PC-9 (cell line): ENCODE data around the gene PSMA5. TPM values are rescaled to one million over a fixed set of nuclear protein-coding genes. Genes with fewer than 3 reads are reported as not detected.
"Not testable (repeated sequence)": the region's sequence is repeated elsewhere in the genome, so short reads cannot be mapped to it uniquely, and the experiment has no call there.

Source experiments
- BruUV-seq: library from RNA; stranded (reverse); fragments of 400-500 nt; replicated peaks from 2 replicates; lab custom pipeline; 2021; lab: Mats Ljungman, UMichigan
- CTCF ChIA-PET: fragments of 300-600 bp; sonication (Branson Sonifier 250); formaldehyde crosslinking; loops from one replicate; lab custom pipeline; 2022; ENCODE audit warnings: antibody characterized with exemption; lab: Charles Lee
- POLR2A ChIA-PET: fragments of 300-600 bp; sonication (Branson Sonifier 250); formaldehyde crosslinking; loops from one replicate; lab custom pipeline; 2022; ENCODE audit warnings: antibody characterized with exemption; ENCODE audit not compliant: unreplicated experiment; lab: Charles Lee
- DNase-seq, 2 experiments: peaks; one replicate each; pipeline versions ENCODE4 v3.0.0 to v3.0.0-alpha.2; 2015 to 2022; ENCODE audit warnings: mixed read lengths in 1 of 2
- H2AFZ ChIP-seq: fragments of 200-600 bp; sonication (generic); 2 replicates; pipeline ENCODE4 v1.8.1; 2017; ENCODE audit warnings: antibody characterized with exemption
- H3F3A ChIP-seq: fragments of 200-600 bp; sonication (generic); 2 replicates; pipeline ENCODE4 v1.8.1; 2017; ENCODE audit warnings: antibody characterized with exemption, mild to moderate bottlenecking, low read depth; ENCODE audit not compliant: insufficient read depth
- H3K27ac ChIP-seq: fragments of 200-600 bp; sonication (generic); 2 replicates; pipeline ENCODE4 v1.6.1; 2016; ENCODE audit warnings: mixed run types
- H3K27me3 ChIP-seq: fragments of 200-600 bp; sonication (generic); 2 replicates; pipeline ENCODE4 v1.6.1; 2016; ENCODE audit warnings: low read depth, mixed run types; ENCODE audit not compliant: insufficient read depth
- H3K36me3 ChIP-seq: fragments of 200-600 bp; sonication (generic); 2 replicates; pipeline ENCODE4 v1.6.1; 2016; ENCODE audit warnings: low read depth, mixed run types
- H3K4me1 ChIP-seq: fragments of 200-600 bp; sonication (generic); replicated peaks from 2 replicates; pipeline ENCODE4 v1.6.1; 2016; ENCODE audit warnings: mixed run types; ENCODE audit not compliant: insufficient read depth
- H3K4me2 ChIP-seq: fragments of 200-600 bp; sonication (generic); 2 replicates; pipeline ENCODE4 v1.6.1; 2017; ENCODE audit warnings: mixed run types
- H3K4me3 ChIP-seq: fragments of 200-600 bp; sonication (generic); 2 replicates; pipeline ENCODE4 v1.6.1; 2016; ENCODE audit warnings: mixed run types
- H3K79me2 ChIP-seq: fragments of 200-600 bp; sonication (generic); 2 replicates; pipeline ENCODE4 v1.6.1; 2017; ENCODE audit warnings: low read depth, mixed run types
- H3K9me2 ChIP-seq: fragments of 200-600 bp; sonication (generic); 2 replicates; pipeline ENCODE4 v1.8.1; 2017; ENCODE audit warnings: mild to moderate bottlenecking; ENCODE audit not compliant: insufficient read depth
- H3K9me3 ChIP-seq: fragments of 200-600 bp; sonication (generic); 2 replicates; pipeline ENCODE4 v1.8.1; 2016; ENCODE audit warnings: low read depth; ENCODE audit not compliant: insufficient read depth
- H4K20me1 ChIP-seq: fragments of 200-600 bp; sonication (generic); 2 replicates; pipeline ENCODE4 v1.8.1; 2017; ENCODE audit not compliant: insufficient read depth
- EZH2 ChIP-seq: fragments of 200-600 bp; sonication (generic); IDR thresholded peaks from 2 replicates; pipeline ENCODE4 v1.8.0; 2017; ENCODE audit warnings: antibody characterized with exemption, low read depth
- intact Hi-C: fragments of 100-400 bp; cut with micrococcal nuclease; formaldehyde crosslinking; loops from one replicate; pipeline ENCODE4 v1.10.0; 2022; ENCODE audit not compliant: unreplicated experiment
- total RNA-seq: library from RNA; stranded (reverse); gene quantifications from 2 replicates; pipeline ENCODE4 v1.2.3, GENCODE V29; 2021
- TF ChIP-seq, protein P1 (sequence below): fragments of 200-600 bp; sonication (generic); conservative IDR thresholded peaks from 2 replicates; pipeline ENCODE4 v1.6.1; 2017; ENCODE audit warnings: mixed run types, antibody characterized with exemption, mild to moderate bottlenecking, moderate library complexity

Gene PSMA5
- total RNA-seq, 1 experiment from 2014 or later, result 168 TPM

DNA sequence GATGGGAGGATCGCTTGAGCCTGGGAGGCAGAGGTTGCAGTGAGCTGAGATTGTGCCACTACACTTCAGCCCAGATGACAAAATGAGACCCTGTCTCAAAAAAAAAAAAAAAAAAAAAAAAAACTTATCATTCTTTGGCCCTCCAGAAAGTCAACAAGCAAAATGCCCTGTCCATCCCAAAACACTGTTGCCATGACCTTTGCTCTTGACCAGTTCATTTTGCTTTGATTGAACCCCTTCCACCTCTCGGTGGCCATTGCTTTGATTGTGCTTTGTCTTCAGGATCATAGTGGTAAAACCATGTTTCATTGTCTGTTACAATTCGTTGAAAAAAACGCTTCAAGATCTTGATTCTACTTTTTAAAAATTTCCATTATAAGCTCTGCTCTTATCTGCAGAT, 31.6 kb upstream of the PSMA5 start:
- intact Hi-C loops, result no loop called here
- no TSS peak for BruUV-seq
- H3K79me2 ChIP-seq, result no peaks in the 10 kb centered on the region
- no peaks in the 10 kb centered on the region for H3F3A ChIP-seq
- ChIA-PET POLR2A (no interaction called here), CTCF (interaction anchor here (0.7 kb wide), 1 partner anchor 41 kb away, joined by 5 read pairs; no protein-coding TSS in a partner anchor)
- no peaks in the 10 kb centered on the region for H3K36me3 ChIP-seq
- TF ChIP-seq EZH2, result no peak
- TF ChIP-seq, protein P1, sequence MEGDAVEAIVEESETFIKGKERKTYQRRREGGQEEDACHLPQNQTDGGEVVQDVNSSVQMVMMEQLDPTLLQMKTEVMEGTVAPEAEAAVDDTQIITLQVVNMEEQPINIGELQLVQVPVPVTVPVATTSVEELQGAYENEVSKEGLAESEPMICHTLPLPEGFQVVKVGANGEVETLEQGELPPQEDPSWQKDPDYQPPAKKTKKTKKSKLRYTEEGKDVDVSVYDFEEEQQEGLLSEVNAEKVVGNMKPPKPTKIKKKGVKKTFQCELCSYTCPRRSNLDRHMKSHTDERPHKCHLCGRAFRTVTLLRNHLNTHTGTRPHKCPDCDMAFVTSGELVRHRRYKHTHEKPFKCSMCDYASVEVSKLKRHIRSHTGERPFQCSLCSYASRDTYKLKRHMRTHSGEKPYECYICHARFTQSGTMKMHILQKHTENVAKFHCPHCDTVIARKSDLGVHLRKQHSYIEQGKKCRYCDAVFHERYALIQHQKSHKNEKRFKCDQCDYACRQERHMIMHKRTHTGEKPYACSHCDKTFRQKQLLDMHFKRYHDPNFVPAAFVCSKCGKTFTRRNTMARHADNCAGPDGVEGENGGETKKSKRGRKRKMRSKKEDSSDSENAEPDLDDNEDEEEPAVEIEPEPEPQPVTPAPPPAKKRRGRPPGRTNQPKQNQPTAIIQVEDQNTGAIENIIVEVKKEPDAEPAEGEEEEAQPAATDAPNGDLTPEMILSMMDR, result no peak
- H3K27ac ChIP-seq, result no peak overlapping the region
- H3K9me3 ChIP-seq, result 0 out of 2 replicates have a peak, but pooled peaks cover 4% of the 10 kb centered on the region
- DNase-seq, result no peak
- peaks cover 80% of the 10 kb centered on the region for H3K27me3 ChIP-seq
- no peaks in the 10 kb centered on the region; the same call in 1 of the 2 replicates for H4K20me1 ChIP-seq
- H3K9me2 ChIP-seq, result no peaks in the 10 kb centered on the region
- no peaks in the 10 kb centered on the region for H3K4me1 ChIP-seq
- H3K4me2 ChIP-seq, result no peak overlapping the region
- H2AFZ ChIP-seq, result no peak overlapping the region
- no peak overlapping the region for H3K4me3 ChIP-seq

DNA sequence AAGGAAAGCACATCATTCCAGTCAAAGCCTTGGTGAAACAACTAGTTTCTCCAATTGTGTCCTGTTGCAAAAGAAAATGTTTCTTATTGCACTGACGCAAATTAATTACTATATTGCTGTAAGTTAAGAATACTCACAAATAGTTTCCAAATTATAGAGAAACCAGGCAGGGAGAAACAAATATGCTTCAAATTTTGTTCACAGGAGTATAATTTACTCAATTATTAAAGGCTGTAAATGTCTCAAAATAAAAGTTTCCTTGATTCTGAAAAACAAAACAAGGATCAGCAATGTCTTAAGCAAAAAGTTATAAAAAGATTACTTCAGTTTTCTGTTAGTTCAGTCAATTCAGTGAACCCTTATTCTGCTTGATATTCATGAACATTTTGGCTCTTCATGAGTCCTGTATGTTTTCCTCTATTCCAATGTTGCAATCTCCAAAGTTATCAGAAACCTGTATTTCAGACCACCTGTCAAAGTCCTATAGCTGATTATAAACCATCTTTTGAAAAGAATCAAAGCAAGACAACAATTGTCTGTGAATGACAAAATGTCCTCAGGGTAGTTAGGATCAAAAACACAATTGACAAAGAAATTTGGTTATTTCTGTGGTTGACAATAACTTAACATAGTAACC, 28.4 kb upstream of the PSMA5 start:
- POLR2A ChIA-PET, result no interaction called here
- Histone ChIP-seq H3K27me3 (peaks cover 52% of the 10 kb centered on the region), H3K4me2 (no peak overlapping the region), H3K27ac (no peak overlapping the region), H3K4me3 (no peak overlapping the region), H4K20me1 (no peaks in the 10 kb centered on the region; the same call in 1 of the 2 replicates), H3K9me3 (0 out of 2 replicates have a peak, but pooled peaks cover 4% of the 10 kb centered on the region), H3K4me1 (no peaks in the 10 kb centered on the region), H3K9me2 (no peaks in the 10 kb centered on the region), H3K79me2 (no peaks in the 10 kb centered on the region), H2AFZ (no peak overlapping the region), H3F3A (no peaks in the 10 kb centered on the region), H3K36me3 (no peaks in the 10 kb centered on the region)
- no peak for DNase-seq
- CTCF ChIA-PET, result no interaction called here
- no TSS peak for BruUV-seq
- TF ChIP-seq, protein P1, result no peak
- no peak for TF ChIP-seq EZH2
- intact Hi-C loops, result no loop called here

DNA sequence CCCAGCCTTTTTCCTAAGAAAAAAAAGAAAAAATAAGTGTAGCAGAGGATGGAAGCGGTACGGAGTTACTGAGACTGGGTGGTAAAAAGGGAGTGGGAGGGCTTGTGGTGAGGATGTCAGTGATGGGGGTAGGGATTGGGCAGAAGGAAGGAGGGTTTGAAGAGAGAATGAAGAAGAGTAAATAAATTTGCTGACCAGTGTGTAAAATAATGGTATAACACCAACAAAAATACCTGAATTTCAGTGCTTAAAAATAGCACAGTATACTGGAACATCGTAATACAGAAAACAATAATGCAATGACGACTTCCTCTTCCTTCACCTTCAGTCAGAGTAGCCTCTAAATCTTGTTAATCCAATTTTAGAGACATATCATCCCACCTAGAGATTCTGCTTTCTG, 21.3 kb upstream of the PSMA5 start:
- TF ChIP-seq EZH2, result no peak
- TF ChIP-seq, protein P1, result no peak
- ChIA-PET CTCF (no interaction called here), POLR2A (no interaction called here)
- H3K27ac ChIP-seq, result no peak overlapping the region
- no TSS peak for BruUV-seq
- H3K79me2 ChIP-seq, result no peaks in the 10 kb centered on the region
- peaks cover 41% of the 10 kb centered on the region for H3K27me3 ChIP-seq
- H3K36me3 ChIP-seq, result no peaks in the 10 kb centered on the region
- no peak overlapping the region for H3K4me2 ChIP-seq
- no peak overlapping the region for H3K4me3 ChIP-seq
- H3F3A ChIP-seq, result no peaks in the 10 kb centered on the region
- no peaks in the 10 kb centered on the region for H4K20me1 ChIP-seq
- H2AFZ ChIP-seq, result no peak overlapping the region
- intact Hi-C loops, result no loop called here
- H3K9me2 ChIP-seq, result no peaks in the 10 kb centered on the region
- no peak for DNase-seq
- no peaks in the 10 kb centered on the region for H3K4me1 ChIP-seq
- peaks cover 13% of the 10 kb centered on the region; the same call in 1 of the 2 replicates for H3K9me3 ChIP-seq

DNA sequence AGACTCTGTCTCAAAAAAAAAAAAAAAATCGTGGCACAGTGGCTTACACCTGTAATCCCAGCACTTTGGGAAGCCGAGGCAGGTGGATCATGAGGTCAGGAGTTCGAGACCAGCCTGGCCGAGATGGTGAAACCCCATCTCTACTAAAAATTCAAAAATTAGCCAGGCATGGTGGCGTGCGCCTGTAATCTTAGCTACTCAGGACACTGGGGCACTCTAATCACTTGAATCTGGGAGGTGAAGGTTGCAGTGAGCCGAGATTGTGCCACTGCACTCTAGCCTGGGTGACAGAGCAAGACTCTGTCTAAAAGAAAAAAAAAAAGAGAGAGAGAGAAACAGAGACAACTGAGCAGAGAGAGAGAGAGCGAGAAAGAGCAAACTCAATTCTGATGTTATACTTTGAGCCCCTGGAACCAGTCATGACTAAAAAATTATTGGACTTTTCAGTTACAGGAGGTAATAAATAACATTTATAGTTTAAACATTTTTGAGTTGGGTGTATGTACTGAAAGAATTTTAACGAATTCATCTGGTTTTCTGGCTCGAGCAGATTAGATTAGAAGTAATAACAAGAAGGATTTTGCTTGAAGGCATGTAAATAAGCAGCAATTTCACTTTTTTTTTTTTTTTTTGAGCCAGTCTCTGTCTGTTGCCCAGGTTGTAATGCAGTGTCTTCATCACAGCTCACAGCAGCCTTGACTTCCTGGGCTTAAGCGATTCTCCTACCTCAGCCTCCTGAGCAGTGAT, 19.9 kb upstream of the PSMA5 start:
- H2AFZ ChIP-seq, H3K4me1 ChIP-seq, H3K4me3 ChIP-seq, H3K27ac ChIP-seq, BruUV-seq, H3K4me2 ChIP-seq, H3K9me2 ChIP-seq, H3K36me3 ChIP-seq, intact Hi-C loops, DNase-seq, H3K79me2 ChIP-seq, H3F3A ChIP-seq, H4K20me1 ChIP-seq, CTCF ChIA-PET: not testable (repeated sequence)
- POLR2A ChIA-PET, result interaction anchor here (0.6 kb wide), 1 partner anchor 941 kb away, joined by 12 read pairs; no protein-coding TSS in a partner anchor
- Histone ChIP-seq H3K9me3 (peaks cover 13% of the 10 kb centered on the region; the same call in 1 of the 2 replicates), H3K27me3 (peaks cover 37% of the 10 kb centered on the region)
